Tongue (tissue), 2 donors: ENCODE data around the gene SPATA18. TPM values are rescaled to one million over a fixed set of nuclear protein-coding genes. Genes with fewer than 3 reads are reported as not detected.
A peak's percentile ranks its signal among the peaks of the same experiment; 100 is the strongest.
"Not testable (repeated sequence)": the region's sequence is repeated elsewhere in the genome, so short reads cannot be mapped to it uniquely, and the experiment has no call there.

Experiments
- DNase-seq: peaks from one replicate; pipeline ENCODE4 v3.0.0-alpha.2; 2015
- total RNA-seq: library from RNA; depleted of rRNA; stranded (reverse); fragments of >200 nt; gene quantifications from one replicate; pipeline ENCODE4 v1.2.3, GENCODE V29; 2014

Gene SPATA18
- total RNA-seq, 1 donor from 2014 or later, result 3.6 TPM

DNA sequence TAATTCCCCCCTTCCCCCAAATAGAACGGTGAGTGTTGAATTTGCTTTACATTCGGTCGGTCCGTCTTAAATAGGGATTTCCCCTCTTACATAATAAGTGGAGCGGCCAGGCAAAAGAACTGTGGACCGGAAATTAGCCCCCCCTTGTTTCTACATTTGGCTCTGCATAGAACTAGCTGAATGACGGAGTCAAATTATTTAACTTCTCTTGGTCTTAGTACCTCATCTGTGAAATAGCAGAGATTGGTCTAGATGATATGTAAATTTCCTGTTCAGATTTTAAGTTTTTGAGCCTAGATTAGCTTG, 1.3 kb downstream of the SPATA18 start:
- peak; percentile 35 for DNase-seq

DNA sequence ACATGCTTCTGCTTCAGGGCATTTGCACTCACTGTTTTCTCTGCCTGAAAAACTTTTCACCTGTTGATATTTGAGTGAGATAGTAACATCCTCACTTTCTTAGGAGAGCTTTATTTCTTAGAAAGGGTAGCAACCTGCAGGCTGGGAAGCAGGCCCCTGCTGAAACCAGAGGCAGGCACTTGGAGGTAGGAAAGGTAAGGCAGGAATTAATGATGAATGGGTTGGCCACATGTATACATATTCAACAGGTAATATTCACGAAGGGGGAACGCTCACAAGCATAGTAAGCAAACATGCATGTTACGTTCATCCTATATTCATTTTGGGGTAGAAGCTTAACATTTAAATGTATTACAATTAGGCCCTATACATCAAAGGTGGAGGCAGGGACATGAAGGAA, 3.1 kb downstream of the SPATA18 start:
- DNase-seq, result no peak

DNA sequence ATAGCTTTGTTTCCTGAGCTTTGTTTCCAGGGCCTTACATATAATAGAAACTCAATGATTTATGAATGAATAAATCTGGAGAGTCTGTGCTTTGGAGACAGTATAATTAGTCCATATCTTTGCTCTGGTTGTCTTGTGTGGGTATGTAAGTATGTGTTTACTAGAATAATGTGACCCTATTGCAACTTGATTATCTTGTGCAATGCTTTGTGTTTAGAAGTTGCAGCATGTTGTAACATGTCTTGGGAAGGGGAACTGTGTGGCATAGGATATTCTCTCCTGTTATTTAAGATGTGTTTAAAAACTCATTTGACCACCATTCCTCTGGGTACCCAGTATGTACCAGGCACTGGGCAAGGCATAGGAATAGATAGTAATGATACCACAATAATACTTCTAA, 6.1 kb downstream of the SPATA18 start:
- DNase-seq, result no peak

DNA sequence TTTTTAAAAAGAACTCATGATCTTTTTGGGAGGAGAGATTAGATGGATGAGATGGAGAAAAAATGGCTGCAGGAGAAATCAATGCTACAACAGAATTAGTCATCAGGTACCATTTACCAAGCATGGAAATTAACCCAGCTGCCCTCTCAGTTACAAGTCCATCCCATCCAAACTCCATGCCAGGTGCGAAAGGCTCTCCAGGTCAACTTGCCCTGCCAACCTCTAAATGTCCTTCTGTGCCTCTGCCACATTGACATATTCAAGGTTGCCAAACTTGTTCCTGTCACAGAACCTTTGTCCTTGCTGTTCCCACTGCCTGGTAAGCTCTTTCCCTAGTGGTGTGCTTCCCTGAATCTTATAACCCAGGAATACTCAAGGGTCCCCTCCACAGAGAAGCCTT, 7.2 kb downstream of the SPATA18 start:
- DNase-seq, result no peak

DNA sequence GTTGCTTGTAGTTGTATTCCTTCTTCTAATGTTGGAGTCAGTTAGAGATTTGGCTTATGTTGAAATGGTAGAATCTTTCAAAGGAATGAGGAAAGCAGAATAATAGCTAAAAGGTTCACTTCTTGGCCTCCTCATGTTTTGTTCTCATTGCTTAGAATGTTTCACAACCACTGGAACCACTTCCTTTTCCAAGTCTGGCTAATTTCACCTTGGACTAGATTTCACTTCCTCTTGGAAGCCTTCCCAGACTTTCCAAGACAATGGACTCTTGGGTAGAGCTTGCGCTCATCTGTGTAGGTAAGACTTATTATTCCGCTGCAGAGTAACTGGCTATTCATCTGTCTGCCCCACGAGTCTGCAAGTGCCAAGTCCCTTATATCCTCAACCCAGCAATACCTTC, 8.3 kb downstream of the SPATA18 start:
- DNase-seq, result peak; percentile 82

DNA sequence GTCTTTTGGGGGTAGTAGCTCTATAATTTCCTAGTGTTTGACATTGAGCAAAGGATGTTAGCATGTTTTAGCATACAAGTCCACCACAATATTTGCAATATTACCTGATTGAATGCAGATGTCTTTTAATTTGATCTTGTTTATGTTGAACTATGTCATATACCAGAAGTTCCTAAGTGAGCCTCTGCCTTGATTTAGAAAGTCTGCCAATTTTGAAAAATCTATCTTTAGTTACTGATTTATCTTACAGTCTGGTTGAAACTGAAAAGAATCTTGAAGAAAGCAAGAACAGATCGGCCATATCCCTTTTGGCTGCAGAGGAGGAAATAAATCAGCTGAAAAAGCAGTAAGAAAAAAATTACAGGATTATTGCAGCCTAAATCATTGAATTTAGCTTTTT, 18.5 kb downstream of the SPATA18 start:
- peak; percentile 56 for DNase-seq

DNA sequence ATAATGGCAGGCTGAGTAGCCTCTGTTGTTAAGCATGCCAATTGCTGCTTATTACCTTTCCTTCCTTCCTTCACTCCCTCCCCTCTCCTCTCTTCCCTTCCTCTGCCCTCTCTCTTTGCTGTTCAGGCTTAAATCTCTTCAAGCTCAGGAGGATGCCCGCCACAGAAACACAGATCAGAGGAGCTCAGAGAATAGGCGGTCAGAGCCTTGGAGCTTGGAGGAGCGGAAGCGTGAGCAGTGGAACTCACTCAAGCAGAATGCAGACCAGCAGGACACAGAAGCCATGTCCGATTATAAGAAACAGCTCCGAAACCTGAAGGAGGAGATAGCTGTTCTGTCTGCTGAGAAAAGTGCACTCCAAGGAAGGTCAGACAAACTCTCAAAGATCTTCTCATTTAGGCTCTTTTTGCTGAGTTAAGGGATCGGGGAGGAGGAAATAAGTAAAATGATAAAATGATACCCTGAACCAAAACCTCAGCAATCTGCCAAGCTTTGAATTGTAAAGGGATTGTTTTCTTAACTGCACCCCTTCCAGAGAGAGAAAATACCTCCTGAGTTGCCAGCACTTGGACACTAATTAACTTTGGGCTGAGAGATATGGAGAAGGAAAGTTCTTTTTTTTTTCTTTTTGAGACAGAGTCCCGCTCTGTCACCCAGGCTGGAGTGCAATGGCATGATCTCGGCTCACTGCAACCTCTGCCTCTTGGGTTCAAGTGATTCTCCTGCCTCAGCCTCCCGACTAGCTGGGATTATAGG, 20.9 kb downstream of the SPATA18 start:
- no peak for DNase-seq

DNA sequence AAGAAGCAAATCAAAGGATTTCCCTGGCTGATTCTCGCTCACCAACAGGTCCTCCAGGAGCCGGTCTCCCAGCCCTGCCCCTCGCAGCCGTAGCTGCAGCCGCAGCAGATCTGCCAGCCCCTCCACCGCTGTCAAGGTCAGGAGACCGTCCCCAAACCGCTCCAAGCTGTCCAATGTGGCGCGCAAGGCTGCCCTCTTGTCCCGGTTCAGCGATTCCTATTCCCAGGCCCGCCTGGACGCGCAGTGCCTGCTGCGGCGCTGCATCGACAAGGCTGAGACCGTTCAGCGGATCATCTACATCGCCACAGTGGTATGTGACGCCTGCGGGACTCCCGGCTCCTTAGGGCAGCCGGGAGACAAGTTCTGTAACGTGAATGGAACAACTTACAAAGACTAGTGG, 25.6 kb downstream of the SPATA18 start:
- DNase-seq, result peak; percentile 51

DNA sequence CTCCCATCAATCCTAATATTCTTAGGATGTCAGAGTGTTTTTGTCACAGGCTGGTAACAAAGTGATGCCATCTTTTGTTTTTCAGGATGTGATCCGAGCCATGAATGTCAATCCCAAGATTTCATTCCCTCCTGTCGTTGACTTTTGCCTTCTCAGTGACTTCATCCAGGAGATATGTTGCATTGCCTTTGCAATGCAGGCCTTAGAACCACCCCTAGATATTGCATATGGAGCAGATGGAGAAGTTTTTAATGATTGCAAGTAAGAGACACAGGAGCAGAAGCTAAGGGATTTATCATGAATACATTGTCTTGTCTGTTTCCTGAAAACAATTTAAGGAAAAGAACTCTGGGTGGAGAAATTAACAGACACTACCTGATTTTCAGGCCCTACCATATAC, 28.6 kb downstream of the SPATA18 start:
- DNase-seq, result no peak

DNA sequence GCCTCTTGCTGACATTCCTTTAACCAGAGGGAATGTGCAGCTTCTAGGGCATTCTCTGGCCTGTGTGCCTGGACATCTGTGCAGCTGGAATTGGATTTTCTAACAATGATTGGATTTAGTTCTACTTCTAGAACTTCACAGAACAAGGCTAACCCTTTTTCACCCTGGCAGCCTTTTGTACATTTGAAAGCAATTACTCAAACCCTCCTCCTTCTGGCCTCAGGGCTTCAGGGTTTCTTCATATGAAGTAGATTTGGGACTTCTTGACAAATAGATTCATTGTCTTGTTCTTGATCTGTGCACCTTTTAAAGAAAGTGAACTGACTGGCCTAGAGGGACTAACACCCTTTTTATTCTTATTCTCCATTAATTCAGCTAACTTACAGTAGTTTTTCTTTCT, 30.1 kb downstream of the SPATA18 start:
- no peak for DNase-seq

DNA sequence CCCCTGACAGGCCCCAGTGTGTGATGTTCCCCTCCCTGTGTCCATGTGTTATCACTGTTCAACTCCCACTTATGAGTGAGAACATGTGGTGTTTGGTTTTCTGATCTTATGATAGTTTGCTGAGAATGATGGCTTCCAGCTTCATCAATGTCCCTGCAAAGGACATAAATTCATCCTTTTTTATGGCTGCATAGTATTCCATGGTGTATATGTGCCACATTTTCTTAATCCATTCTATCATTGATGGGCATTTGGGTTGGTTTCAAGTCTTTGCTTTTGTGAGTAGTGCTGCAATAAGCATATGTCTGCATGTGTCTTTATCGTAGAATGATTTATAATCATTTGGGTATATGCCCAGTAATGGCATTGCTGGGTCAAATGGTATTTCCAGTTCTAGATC, 35.3 kb downstream of the SPATA18 start:
- DNase-seq, result not testable (repeated sequence)

DNA sequence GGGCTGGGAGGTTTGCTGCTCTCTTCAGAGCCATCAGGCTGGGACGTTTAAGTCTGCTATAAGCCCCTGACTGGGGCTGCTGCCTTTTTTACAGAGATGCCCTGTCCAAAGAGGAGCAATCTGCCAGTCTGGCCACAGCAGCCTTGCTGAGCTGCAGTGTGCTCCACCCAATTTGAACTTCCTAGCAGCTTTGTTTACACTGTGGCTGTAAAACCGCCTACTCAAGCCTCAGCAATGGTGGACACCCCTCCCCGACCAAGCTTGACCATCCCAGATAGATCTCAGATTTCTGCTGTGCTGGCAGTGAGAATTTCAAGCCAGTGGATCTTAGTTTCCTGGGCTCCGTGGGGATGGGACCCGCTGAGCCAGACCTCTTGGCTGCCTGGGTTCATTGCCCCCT, 40.7 kb downstream of the SPATA18 start:
- no peak for DNase-seq

DNA sequence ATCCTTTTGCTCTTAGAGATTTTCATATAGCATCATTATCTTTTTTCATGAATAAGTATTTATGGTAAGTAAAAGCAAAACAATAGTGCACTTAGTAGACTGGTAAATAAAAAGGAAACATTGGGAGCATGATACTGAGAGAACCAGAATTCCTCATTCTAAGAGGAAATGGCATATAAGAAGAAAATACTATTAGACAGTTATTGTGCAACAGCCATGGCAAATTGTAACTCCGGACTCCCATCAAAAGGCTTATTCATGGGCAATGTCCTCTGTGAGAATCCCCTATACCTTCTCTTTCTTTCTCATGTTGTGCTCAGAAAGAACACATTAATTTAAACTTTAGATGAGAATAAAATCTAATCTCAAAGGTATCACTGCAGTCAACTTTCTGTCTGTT, 42.4 kb downstream of the SPATA18 start:
- no peak for DNase-seq

DNA sequence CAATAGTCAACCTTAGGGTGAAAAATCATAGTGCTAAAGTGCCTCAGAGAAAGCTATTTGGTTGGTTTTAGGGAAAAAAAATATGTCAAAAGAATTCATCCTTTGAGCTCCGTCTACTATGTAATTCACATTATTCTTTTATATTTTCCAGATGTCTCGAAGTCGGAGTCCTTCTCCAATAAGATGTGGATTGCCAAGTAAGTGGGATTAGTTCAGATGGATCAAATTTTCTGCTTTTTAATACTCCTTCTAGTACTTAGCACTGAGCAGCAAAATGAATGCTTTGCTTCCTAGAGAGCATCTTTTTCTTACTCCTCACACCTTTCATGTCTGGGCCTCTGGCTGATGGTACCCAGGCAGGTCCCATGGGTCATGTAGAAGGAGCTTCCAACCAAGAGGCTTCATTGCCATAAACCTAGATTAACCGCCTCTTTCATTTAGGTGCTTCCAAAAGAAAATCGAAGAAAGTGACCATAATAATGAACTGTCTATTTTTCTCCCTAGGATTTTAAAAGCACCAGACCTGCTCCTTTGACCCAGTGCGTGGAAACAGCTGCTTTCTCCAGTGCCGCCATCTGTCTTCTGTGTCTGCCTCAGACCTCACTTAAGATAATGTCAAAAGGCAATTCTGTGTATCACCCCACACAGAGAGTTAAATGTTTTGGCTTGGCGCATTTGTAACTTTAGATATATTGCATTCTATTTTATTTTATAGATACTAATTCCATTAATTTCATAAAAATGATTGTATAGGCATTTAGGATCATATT, 43.5 kb downstream of the SPATA18 start:
- DNase-seq, result peak; percentile 48

DNA sequence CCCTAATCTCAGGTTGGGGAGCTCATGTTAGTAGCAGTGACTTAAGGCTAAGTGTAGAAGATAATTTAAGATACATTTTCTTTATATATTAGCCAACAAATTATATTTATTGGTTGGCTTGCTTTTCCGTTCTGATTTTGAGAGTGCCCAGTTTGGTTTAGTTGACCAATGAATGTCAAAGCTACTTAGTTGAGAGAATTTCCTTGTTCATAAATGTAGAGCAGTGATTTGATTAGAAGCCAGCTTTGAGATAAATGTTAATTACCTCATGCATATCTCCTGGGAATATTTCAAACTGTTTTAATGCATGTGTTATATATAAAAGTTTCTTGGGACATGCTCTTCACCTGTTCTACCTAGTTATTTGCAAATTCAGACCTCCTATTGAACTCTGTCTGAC, 44.3 kb downstream of the SPATA18 start:
- no peak for DNase-seq

DNA sequence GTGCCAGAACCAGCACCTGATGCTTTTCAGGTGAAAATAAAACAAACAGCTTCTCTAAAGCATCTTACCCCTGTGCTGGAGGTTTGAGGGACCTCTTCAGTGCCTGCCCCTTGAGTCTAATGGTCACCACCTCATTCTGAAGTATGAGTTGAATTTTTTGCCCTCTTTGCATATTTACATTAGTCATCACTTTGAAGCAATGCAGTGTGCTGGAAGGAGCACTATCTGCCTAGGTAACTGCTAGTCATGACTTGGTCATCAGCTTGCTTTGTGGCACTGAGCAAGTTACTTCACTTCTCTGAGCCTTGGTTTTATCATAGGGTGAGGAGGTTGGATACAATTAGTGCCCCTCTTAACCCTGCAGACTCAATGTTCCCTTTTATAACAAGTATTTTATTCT, 44.9 kb downstream of the SPATA18 start:
- no peak for DNase-seq

DNA sequence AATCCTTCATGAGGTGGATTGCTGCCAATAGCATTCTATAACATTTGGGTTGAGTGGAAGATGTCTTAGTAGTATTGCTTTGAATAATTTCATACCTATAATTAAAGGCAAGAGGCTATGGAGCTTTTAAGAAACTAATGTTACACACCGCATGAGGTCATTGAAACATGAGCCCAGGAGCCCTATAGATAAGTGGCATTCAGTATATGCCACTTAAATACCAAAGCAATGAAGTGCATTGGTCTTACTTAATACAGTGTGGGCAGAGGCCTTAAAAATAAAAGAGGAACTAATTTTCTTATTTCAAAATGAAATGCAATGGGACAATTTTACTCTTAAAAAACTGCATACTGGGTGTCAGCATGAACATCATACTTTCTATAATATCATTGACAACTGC, 47.5 kb downstream of the SPATA18 start:
- DNase-seq, result no peak

DNA sequence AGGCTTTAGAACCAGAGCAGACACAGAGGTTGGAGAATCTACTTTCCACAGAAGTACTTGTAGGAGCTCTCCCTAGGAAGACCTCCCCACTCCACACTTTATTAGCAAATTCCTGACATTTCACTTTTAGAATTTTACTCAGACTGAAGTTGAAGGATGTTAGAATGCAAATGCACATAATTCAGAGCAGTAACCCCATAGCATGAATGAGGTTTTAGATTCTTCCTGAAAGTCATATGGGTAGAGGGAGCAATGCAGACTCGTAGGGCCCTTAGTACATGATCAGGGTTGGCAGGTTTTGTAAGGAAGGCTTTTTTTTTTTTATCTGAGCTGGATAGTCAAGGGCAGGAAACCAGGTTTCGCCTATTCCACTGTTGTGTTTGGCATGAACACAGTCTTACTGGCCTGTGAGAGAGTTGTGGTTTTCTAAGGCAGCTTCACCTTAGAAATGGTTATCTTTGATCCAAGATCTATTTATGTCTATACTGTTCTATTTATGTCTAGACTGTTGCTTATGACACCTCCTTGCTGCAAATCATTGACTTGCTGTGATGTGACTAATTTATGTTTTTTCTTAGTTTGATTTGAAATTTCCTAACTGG, 48.9 kb downstream of the SPATA18 start:
- no peak for DNase-seq

DNA sequence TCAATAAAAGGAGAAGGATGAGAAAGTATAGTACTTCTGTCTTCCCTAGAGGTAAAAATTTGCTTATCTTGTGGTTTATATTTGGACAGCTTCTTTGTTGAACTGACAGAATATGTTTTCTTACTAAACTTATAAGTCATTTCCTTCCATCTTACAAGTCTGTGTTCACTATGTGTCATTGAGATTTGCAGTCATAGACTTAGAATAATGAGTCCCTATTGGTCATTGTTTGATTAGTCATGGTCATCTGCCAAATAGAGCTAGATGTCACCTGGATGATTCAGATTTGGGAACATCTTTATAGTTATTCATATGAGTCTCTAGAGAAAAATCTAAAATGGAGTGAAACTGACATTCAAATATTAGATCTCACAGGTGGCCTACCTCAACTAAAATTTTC, 51.5 kb downstream of the SPATA18 start:
- DNase-seq, result no peak

DNA sequence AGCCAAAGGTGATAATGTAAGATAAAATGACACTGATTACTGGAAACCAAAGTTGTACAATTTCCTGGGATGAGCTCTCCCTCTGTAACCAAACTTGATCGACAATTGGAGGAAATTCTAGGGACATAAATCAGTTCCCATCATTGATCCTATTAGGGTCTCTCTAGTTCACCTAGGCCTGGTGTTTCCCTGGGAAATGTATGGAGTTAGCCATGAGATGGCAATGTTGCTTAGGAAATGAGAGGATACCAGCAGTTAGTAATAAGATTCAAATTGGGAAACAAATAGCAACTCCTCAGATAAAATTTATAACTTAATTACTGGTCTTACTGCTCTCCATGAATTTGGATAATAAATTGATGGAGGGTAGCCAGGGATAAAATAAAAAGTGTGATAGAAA, 52.2 kb downstream of the SPATA18 start:
- peak; percentile 58 for DNase-seq

DNA sequence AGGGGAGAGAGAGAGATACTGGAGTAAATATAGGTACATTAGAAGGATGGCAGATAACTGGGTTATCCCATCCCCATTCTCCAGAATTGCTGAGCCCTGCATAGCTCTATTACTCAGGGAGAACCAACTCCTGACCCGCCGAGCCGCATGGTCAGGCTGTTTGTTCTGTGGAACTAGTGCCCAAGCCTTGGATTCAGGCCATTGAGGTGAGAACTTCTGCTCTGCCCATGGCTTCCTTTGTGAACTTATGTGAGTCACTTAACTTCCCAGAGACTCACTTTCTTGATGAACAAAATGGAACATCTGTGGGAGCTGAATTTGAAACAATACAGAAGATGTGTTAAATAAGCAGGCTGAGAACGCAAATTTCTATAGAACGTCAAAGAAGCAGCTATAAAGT, 54.2 kb downstream of the SPATA18 start:
- no peak for DNase-seq

DNA sequence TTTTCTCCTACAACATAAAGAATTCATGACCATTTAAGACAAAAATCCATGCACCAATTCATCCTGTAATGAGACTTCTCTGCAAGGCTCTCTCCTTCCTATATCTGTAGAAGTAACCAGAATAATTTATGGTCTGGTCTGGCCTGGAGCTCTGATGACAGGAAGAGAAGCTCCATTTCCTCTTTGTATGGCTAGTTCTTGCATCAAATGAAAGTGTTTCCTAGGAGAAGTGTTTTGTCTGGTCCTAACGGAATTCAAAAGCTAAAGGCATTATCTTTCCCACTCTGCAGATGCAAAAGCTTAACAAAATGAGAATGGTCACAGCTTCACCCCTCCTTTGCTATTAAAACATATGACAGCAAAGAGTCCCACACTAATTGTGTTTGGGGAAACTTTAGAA, 55.1 kb downstream of the SPATA18 start:
- peak; percentile 37 for DNase-seq

DNA sequence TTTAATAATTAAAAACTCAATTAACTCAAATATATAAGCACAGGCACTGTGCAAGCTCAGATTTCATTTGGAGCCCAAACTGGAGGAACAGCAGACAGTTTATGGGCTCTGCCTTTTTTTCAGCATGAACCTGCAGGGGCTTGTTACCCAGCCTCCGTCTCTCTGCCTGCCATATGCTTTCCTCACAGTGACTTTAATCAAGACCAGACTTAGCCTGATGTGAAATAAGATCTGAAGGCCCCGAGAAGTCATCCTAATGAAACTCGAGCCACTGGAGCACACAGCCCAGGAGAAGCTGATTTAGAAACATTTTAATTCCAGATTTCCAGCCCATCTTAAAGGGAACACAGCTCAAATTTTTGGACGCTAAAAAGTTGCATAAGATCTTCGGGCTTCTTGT, 55.6 kb downstream of the SPATA18 start:
- DNase-seq, result peak; percentile 67

DNA sequence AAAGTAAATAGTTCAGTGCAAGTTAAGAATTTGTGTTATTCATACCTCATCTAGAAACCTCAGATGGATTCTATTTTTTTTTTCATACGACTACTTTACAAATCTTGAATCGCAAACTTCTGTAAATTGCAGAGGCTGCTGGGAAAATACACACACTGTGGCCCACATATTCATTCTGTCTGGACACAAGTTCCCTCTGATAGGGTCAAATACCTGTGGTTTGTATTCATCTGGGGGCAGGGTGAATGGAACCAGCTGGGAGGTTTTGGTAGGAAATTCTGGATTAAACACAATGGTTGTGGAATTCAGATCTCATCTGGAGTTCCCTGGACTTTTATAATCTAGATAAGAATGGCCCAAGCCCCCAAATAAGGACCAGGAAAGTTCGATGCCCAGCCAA, 56.2 kb downstream of the SPATA18 start:
- DNase-seq, result no peak
